NB4 (cell line): ENCODE data around the gene POLA1.

Source experiments
- POLR2A ChIP-seq: IDR thresholded peaks from 2 replicates; pipeline ENCODE4 v1.6.1; 2011; ENCODE audit warnings: mild to moderate bottlenecking; ENCODE audit not compliant: insufficient read length; ENCODE audit errors: extremely low read depth
- TF ChIP-seq, protein P1 (sequence below): IDR thresholded peaks from one replicate; pipeline ENCODE4 v1.5.1; 2012; ENCODE audit warnings: low read depth, low read length
- TF ChIP-seq, protein P2 (sequence below): IDR thresholded peaks from 2 replicates; pipeline ENCODE4 v1.6.1; 2011; ENCODE audit warnings: low read depth, low read length

DNA sequence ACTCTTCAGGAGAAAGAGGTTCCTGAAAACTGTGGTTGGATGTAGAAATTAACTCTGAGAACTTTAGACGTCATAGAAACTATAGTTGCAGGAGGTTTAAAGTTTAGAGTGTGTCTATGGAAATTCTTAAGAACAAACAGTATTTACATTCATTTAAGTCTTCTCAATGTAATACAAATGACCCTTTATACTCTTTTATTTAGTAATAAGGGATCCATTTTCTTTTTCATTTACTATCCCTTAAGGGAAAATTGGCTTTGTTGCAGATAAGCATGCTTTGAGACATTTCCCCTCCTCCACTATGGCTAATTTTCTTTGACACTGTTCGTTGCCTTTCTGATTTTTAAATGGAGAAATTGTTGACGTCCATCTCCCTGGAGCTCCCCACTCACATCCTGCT, 96.4 kb downstream of the POLA1 start:
- TF ChIP-seq, protein P1, sequence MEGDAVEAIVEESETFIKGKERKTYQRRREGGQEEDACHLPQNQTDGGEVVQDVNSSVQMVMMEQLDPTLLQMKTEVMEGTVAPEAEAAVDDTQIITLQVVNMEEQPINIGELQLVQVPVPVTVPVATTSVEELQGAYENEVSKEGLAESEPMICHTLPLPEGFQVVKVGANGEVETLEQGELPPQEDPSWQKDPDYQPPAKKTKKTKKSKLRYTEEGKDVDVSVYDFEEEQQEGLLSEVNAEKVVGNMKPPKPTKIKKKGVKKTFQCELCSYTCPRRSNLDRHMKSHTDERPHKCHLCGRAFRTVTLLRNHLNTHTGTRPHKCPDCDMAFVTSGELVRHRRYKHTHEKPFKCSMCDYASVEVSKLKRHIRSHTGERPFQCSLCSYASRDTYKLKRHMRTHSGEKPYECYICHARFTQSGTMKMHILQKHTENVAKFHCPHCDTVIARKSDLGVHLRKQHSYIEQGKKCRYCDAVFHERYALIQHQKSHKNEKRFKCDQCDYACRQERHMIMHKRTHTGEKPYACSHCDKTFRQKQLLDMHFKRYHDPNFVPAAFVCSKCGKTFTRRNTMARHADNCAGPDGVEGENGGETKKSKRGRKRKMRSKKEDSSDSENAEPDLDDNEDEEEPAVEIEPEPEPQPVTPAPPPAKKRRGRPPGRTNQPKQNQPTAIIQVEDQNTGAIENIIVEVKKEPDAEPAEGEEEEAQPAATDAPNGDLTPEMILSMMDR: no peak
- TF ChIP-seq, protein P2, sequence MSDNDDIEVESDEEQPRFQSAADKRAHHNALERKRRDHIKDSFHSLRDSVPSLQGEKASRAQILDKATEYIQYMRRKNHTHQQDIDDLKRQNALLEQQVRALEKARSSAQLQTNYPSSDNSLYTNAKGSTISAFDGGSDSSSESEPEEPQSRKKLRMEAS: no peak
- no peak for TF ChIP-seq POLR2A
